GM21381 (cell line): ENCODE data around the gene RASL11A.
"Not testable (repeated sequence)": the region's sequence is repeated elsewhere in the genome, so short reads cannot be mapped to it uniquely, and the experiment has no call there.

Source experiments
- ATAC-seq: cut with Tn5 transposase; IDR thresholded peaks from one replicate; pipeline ENCODE4 v1.9.1; 2021; ENCODE audit warnings: mild to moderate bottlenecking, moderate library complexity; ENCODE audit not compliant: unreplicated experiment

The RASL11A gene

DNA sequence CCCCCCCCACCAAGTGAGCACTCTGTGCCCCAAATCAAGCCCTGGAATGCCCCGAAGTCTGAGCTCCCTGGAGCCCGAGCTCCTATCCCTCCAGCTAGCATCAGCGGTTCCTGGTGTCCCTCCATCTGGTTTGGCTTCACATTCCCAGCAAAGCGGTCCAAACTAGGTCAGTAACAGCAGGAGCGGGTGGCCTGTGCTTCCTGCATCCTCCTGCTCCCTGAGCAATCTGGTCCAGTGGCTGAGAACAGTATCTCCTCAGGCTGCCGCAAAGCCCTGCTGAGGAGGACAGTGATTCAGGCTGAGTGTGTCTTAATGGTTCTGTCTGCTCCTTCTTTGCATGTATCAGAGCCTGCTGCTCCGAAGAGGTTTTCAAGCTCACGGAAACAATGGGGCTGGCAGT is 25.9 kb downstream of the RASL11A start:
- no peak for ATAC-seq

DNA sequence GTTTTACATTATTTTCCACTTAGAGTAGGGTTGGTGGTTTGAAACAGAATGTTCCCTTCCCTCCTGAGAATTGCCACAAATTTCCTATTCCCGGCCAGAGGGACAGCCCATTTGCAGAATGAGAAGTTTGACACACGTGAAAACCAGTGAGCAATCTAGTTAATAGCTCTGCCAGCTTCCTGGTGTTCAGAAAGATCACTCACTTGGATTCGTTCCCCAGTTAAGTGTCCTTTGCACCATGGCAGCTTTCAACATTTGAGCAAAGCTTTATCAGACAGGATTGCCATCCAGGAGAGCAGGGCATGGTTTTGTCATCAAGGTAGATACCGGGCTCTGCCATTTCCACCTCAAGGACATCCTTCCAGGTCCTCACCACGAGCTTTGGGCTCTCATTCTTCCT is 28.2 kb downstream of the RASL11A start:
- no peak for ATAC-seq

DNA sequence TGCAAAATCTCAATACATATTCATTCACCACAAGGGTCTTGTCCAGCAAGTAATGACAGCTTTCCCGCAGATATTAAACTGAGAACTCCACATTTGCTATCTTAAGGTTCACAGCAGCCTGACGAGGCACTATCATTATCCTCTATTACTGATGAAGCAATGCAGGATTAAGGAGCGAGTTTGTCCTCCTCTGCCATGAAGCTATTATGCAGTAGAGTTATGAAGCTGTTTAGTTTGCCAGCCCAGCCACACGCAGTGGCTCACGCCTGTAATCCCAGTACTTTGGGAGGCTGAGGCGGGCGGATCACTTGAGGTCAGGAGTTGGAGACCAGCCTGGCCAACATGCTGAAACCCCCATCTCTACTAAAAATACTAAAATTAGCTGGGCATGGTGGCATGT is 29.8 kb downstream of the RASL11A start:
- ATAC-seq, result not testable (repeated sequence)

DNA sequence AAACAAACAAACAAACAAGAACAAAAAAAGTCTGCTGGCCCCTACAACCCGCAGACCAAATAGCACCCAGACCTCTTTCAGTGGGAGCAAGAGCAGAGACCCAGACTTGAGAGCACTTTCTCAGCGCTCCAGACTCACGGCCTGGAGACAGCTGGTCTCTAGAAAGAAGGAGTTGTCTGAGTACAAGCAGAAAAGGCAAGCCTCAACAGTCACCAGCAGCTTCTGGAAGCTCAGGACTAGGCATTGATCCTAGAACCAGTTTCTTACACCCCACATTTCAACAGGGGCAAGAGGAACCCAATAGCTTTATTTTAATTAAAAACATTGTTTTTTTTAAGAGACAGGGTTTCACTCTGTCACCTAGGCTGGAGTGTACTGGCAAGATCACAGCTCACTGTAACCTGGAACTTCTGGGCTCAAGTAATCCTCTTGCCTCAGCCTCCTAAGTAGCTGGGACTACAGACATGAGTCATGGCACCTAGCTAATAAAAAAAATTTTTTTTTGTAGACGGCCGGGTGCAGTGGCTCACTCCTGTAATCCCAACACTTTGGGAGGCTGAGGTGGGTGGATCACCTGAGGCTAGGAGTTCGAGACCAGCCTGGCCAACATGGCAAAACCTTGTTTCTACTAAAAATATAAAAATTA is 30.4 kb downstream of the RASL11A start:
- ATAC-seq, result no peak

DNA sequence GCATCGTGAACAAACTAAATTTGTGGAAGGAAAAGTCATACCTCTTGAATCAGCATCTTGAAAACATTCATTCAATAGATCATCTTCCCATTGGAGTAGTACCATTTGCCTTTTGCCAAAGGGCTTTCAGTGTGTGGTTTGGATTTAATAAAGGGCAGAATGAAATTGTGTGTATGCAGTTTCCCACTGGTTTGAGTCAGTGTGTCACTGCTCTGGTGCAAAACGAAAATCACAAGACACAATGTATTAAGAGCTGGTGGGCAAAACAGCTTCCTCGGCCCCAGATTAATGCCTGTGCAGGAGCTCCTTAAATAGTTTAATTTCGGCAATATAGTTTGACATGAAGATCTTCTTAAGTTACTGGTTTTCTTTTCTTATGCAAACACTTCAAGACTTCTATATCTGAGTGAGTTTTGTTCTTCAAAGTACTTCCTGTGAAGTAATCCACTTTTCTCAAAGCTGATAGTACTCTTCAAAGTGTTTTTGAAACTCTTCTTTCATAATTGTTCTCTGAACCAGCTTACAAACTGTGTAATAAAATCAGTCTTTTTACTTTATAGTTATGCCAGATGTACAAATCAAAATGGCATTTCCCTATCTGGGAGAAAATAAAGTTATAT is 32.1 kb downstream of the RASL11A start:
- ATAC-seq, result no peak

DNA sequence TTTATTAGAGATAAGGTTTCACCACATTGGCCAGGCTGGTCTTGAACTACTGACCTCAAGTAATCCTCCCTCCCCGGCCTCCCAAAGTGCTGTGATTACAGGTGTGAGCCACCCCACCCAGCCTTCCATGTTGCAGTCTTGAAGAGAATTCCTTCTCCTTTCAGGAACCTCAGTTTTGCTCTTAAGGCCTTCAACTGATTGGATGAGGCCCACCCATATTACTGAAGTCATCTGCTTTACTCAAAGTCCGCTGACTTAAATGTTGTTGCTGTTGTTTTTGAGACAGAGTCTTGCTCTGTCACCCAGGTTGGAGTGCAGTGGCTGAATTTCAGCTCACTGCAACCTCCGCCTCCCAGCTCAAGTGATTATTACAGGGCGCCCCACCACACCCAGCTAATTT is 33.5 kb downstream of the RASL11A start:
- ATAC-seq, result no peak

DNA sequence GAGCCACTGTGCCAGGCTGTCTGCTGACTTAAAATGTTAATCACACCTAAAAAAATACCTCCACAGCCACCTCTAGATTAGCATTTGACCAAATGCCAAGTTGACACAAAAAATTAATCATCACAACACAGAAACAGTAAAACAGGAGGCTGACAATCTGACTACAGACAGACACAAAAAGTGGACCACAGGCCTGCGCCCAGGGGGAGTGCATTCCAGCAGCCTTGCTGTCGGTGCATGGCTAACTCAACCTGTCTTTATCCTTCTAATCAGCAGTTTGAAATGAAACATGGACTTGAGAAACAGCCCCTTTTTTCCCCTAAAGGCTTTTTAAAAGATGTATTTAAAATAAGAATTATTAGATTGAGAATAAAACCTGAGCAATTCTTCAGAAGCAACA is 34.0 kb downstream of the RASL11A start:
- ATAC-seq, result no peak

DNA sequence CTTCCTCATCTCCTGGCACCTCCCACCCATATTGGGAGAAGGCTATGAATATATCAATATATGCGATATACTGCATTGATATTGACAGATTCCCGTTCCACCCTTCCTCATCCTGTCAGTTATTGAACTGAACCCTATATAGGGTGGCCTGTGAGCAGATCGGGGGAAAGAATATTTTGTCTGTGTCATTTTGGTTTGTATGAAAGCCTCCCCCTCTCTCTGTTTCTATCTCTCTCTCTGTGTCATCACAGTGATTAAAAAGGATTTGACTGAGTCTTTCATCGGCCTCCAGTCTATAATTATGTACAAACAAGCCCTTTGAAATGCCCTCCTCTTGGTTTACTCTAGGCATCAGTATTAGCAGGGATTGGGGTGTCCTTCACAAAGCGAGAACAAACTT is 35.7 kb downstream of the RASL11A start:
- ATAC-seq, result no peak

DNA sequence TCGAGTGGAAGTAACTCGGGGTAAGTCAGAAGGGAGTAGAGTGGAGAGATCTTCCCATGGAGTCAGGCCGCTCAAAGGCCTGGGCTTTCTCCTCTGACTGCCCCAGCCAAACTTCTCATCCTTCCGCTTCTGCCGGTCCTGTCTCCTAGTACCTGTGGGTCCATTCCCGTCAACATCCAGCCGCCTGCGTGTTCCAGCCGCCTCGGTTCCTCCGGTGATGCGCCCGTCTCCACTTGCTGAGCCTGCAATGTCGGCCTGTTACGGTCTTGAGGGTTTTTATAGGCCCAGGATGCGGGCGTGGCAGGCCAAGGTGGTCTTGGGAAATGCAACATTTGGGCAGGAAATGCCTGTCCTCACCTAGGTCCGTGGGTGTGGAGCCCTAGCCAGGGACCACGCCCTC is 38.3 kb downstream of the RASL11A start:
- ATAC-seq, result no peak

DNA sequence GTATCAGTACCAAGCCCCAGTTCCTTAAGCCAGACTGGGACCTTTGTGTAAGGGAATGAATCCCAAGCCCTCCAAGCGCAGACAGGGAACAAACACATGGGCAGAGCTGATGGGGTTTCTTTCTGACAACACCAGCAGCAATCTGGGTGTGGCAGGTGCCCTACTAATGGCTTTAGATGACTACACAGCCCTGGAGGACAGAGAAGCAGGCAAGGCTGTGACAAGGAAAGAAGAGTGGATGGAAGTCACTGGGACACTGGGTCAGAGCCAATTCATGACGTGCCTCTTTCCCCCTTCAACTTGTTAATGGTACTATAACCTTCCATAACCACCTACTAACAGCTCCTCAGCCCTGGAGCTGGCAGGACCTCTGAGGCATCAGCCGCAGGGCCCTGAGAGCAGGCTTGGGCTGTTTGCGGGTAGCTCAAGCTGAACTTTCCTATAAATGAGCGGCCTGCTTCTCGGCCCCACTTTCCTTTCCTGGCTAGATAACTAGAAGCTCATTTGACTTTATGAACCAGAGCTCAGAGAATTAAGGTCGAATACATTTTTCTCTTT is 38.9 kb downstream of the RASL11A start:
- no peak for ATAC-seq

DNA sequence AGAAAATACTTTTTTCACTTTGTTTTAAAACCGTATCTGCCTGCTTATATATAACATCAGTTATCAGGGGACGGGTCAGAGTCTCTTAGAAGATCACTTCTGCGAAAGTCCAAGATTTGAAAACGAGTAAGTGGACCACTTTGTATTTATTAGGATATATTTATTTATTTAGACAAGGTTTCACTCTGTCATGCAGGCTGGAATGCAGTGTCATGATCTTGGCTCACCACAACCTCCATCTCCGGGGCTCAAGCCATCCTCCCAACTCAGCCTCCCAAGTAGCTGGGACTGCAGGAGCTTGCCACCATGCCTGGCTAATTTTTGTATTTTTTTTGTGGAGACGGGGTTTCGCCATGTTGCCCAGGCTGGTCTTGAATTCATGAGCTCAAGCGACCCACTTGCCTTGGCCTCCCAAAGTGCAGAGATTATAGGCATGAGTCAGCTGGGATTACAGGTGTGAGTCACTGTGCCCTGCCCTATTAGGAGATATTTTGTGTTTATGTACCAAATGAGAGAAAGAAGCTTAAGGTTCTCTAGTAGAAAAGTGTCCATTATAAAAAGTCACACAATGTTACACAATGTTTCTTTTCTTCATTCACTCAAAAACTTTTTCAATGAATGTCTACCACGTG is 39.5 kb downstream of the RASL11A start:
- ATAC-seq, result no peak

DNA sequence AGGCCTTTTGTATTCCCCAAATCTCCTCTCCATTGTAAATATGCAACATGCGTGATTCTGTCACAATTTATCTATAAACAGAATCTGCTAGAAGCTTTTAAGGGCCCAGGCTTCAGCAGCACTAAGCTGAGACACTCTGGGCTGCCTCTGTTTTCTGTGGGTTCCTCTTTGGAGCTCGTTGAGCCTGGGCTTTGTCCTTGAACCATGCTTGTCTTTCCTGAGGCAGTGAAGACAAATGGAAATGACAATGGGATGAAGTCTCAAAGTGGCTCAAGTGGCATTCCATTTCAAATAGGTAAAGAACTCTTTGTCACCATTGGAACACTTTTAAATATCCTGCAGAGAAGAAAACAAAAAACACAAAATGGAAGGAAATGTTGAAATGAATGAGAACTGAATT is 40.3 kb downstream of the RASL11A start:
- no peak for ATAC-seq

DNA sequence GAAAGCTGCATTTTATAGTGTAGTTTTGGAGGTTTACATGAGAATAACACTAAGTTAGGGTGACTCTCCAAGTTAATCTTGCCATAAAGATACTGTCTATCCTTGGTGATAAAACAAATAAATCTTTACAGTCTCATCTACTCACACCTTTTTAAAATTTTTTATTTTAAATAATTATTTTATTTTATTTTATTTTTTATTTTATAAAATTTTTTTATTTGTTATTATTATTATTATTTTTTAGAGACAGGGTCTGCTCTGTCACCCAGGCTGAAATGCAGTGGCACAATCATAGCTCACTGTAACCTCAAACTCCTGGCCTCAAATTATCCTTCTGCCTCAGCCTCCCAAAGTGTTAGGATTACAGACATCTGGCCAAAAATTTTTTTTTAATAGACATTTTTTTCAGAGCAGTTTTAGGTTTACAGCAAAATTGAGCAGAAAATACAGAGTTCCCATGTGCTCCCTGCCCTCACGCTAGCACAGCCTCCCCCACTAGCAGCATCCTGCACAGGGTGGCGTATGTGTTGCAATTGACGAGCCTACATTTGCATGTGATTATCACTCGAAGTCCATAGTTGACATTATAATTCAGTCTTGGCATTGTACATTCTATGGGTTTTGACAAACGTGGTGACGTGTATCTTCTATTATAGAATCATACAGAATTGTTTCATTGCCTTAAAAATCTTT is 41.0 kb downstream of the RASL11A start:
- no peak for ATAC-seq

DNA sequence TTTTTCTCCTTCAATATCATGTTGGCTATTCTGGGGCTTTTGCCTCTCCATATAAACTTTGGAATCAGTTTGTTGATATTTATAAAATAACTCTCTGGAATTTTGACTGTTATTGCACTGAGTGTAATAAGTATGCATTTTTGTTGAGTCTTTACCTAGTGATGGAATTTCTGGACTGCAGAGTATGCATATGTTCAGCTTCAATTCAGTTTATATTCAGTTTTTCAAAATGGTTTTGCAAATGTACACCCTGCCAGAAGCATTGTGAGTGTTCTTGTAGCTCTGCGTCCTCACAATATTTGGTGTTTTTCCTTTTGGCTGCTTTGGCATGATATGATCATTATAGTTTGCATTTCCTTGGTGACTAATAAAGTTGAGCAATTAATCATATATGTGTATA is 43.1 kb downstream of the RASL11A start:
- no peak for ATAC-seq

DNA sequence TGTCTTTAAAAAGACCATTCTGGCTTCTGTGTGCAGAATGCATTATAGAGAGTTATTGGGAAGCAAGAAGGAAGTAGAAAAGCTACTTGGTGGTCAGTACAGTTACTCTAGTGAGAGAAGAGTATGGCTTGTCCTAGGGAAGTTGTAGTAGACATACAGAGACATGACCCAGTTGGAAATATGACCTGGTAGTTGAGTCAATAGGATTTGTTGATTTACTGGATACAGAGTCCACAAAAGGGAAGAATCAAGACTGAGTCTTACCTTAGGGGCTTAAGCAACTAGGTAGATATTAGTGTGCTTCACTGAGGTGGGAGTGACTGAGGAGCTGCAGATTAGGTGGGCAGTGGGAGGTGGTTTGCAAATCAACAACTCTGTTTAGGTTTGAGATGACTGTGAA is 48.8 kb downstream of the RASL11A start:
- no peak for ATAC-seq

DNA sequence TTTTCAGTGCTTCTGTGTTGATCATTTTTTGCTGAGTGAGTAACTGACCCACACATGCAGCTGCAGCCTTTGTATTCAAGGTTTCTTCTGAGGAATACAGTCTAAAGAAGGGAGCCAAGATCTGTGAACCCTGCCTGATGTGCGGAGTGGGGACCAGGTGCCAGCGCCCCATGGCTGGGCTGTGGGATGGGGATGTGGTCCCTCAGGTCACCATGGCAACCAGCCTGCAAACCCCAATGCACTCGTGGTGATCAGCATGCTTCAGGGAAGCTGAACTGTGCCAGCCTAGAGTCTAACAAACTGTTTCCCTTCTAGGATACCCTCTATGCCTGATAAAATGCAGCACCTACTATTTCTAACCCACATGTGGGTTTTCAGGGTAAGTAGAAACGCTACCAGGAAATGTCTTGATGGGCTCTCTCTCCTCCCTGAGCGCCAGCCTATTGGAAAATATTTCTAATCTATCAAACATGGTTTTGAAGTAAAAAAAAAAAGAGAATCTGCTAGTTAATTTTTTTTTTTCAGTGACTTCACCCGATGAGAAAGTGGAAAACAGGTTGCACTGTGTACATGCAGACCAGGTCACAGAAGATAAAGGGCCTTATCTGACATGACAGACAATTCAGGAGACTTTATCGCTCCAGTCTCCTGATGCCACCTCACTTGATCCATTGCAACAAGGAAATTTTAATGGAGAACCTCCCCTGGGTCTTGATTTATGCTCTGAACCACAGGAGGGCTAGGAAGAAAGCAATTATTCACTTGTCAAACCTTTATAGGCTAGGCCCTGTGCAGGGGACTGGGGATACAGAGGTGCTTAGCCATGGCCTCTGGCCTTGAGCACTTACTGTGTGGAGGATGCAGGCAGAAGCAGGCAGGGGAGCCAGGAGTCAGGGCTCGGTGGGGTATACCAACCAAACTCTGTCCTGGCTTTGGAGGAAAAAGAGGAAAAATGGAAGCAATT is 51.1 kb downstream of the RASL11A start:
- ATAC-seq, result no peak

DNA sequence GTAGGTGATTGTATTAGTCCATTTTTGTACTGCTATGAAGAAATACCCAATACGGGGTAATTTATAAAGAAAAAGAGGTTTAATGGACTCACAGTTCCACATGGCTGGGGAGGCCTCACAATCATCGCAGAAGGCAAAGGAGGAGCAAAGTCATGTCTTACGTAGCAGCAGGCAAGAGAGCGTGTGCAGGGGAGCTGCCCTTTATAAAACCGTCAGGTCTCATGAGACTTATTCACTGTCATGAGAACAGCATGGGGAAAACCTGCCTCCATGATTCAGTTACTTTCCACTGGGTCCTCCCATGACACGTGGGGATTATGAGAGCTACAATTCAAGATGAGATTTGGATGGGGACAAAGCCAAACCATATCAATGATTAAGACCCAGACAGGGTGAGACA is 51.8 kb downstream of the RASL11A start:
- ATAC-seq, result not testable (repeated sequence)
